K562 (cell line): ENCODE measurements around the gene CERS4. TPM values are rescaled to one million over a fixed set of nuclear protein-coding genes. Genes with fewer than 3 reads are reported as not detected.

Experiments used
- ATAC-seq: fragments of 200-7000 bp; cut with Tn5 transposase; 3 replicates; pipeline ENCODE4 v1.9.1; 2020; ENCODE audit warnings: moderate library complexity
- BruUV-seq: library from RNA; stranded (reverse); fragments of 400-500 nt; replicated peaks from 2 replicates; lab custom pipeline; 2021; lab: Mats Ljungman, UMichigan
- CTCF ChIA-PET: fragments of 300-600 bp; formaldehyde crosslinking; extraction: SDS; loops from one replicate; lab custom pipeline; 2021; ENCODE audit warnings: low intra/inter-chr PET ratio; lab: Yijun Ruan, JAX
- POLR2A ChIA-PET: fragments of 300-600, 350-650 bp; sonication (Branson Sonifier 250); formaldehyde crosslinking; extraction: SDS; loops from one replicate; lab custom pipeline; 2021; ENCODE audit warnings: antibody characterized with exemption, inconsistent platforms; lab: Yijun Ruan, JAX
- DNase-seq, 4 experiments: peaks; one replicate each; pipeline versions ENCODE4 v3.0.0 to v3.0.0-alpha.2; 2011 to 2018; ENCODE audit warnings: low spot score in 3 of 4, mixed read lengths in 3 of 4; ENCODE audit errors: extremely low read depth in 1 of 4
- FAIRE-seq: peaks from 2 replicates; lab custom pipeline; 2011; peaks lifted over from hg19 to GRCh38; lab: Jason Lieb, UNC
- H2AFZ ChIP-seq: 2 replicates; pipeline ENCODE4 v1.6.0; 2011; ENCODE audit warnings: low read depth, low read length, control low read depth, inconsistent platforms
- H3K27ac ChIP-seq: fragments of 200-600 bp; 3 replicates; pipeline ENCODE4 v1.8.0; 2011; ENCODE audit warnings: low read depth, mild to moderate bottlenecking, control low read depth, inconsistent platforms, low read length, moderate library complexity, mixed read lengths; ENCODE audit errors: extremely low read depth
- H3K27me3 ChIP-seq, 2 experiments: fragments of 300-600 bp in 1 of 2; 2 replicates in 1 of 2; 3 replicates in 1 of 2; pipeline versions ENCODE4 v1.6.0 to v1.8.0; 2011; ENCODE audit warnings: inconsistent platforms in 2 of 2, low read length in 2 of 2, mild to moderate bottlenecking in 1 of 2, mixed read lengths in 1 of 2, moderate library complexity in 1 of 2; ENCODE audit not compliant: control insufficient read depth in 2 of 2, insufficient read depth in 2 of 2
- H3K36me3 ChIP-seq: fragments of 300-600 bp; 3 replicates; pipeline ENCODE4 v1.8.0; 2011; ENCODE audit warnings: mild to moderate bottlenecking, low read length, inconsistent platforms; ENCODE audit not compliant: control insufficient read depth, insufficient read depth
- H3K4me1 ChIP-seq, 2 experiments: fragments of 200-600 bp in 1 of 2; replicated peaks in 1 of 2; 2 replicates in 1 of 2; 3 replicates in 1 of 2; pipeline versions ENCODE4 v1.5.1 to v1.8.0; 2011; ENCODE audit warnings: inconsistent platforms in 2 of 2, low read length in 2 of 2, mild to moderate bottlenecking in 1 of 2, mixed read lengths in 1 of 2, moderate library complexity in 1 of 2; ENCODE audit not compliant: control insufficient read depth in 2 of 2, insufficient read depth in 2 of 2
- H3K4me2 ChIP-seq: 2 replicates; pipeline ENCODE4 v1.6.1; 2011; ENCODE audit warnings: low read length, control low read depth, inconsistent platforms, mixed read lengths; ENCODE audit not compliant: insufficient read depth
- H3K4me3 ChIP-seq: fragments of 200-600 bp; sonication (generic), shearing (Covaris generic); 2 replicates; pipeline ENCODE4 v1.5.1; 2016; ENCODE audit warnings: control low read depth, inconsistent platforms
- H3K79me2 ChIP-seq: fragments of 200-600 bp; 3 replicates; pipeline ENCODE4 v1.8.0; 2011; ENCODE audit warnings: low read length, inconsistent platforms; ENCODE audit not compliant: control insufficient read depth, insufficient read depth
- H3K9ac ChIP-seq, 2 experiments: 2 replicates each; pipeline versions ENCODE4 v1.6.0 to v1.6.1; 2011; ENCODE audit warnings: low read depth in 2 of 2, low read length in 2 of 2, control low read depth in 1 of 2, inconsistent platforms in 1 of 2, mild to moderate bottlenecking in 1 of 2, mixed read lengths in 1 of 2; ENCODE audit not compliant: insufficient read depth in 1 of 2
- H3K9me1 ChIP-seq: one replicate; pipeline ENCODE4 v1.6.0; 2011; ENCODE audit warnings: inconsistent platforms, mild to moderate bottlenecking, low read length, moderate library complexity; ENCODE audit not compliant: control insufficient read depth, insufficient read depth
- H3K9me3 ChIP-seq: replicated peaks from 2 replicates; pipeline ENCODE4 v1.5.1; 2011; ENCODE audit warnings: low read depth, low read length, inconsistent platforms; ENCODE audit not compliant: control insufficient read depth, insufficient read depth
- H4K20me1 ChIP-seq: replicated peaks from 2 replicates; pipeline ENCODE4 v1.6.1; 2011; ENCODE audit warnings: low read length, inconsistent platforms, mixed read lengths; ENCODE audit not compliant: control insufficient read depth, insufficient read depth
- ZNF512 ChIP-seq: IDR thresholded peaks from 2 replicates; pipeline ENCODE4 v1.6.1; 2016; ENCODE audit warnings: missing genetic modification characterization, missing compliant biosample characterization
- WGBS: fragments of 100-300 bp; shearing (Covaris generic); methylation state at CpG from one replicate; pipeline ENCODE4 v1.1.6; 2016; ENCODE audit warnings: low coverage, mixed read lengths; ENCODE audit not compliant: insufficient coverage; ENCODE audit errors: missing lambda C conversion rate; 5-methylcytosine and 5-hydroxymethylcytosine counted together
- in situ Hi-C: fragments of 300-500 bp; cut with MboI; formaldehyde crosslinking; loops from 4 replicates; pipeline ENCODE4 v1.15.0; 2018; ENCODE audit warnings: inconsistent platforms, mixed read lengths
- intact Hi-C: fragments of 100-400 bp; cut with micrococcal nuclease; formaldehyde crosslinking; loops from 2 replicates; pipeline ENCODE4 v1.14.2; 2022
- polyA plus RNA-seq, 8 experiments: library from polyadenylated mRNA; depleted of rRNA in 4 of 8; stranded (reverse) in 5 of 8; unstranded in 3 of 8; fragments of >200 nt; fragmentation: Nextera tagmentation in 2 of 8; fragmentation: Illumina TruSeq in 1 of 8; extraction: Ambion mirVana in 2 of 8; extraction: Trizol in 1 of 8; gene quantifications; 2 replicates each; pipeline versions ENCODE4 v1.2.1 to v1.2.3, GENCODE V29; 2011 to 2014; ENCODE audit warnings: inconsistent platforms in 1 of 8, missing spikeins in 1 of 8
- total RNA-seq, 7 experiments: library from RNA; depleted of rRNA in 6 of 7; stranded (reverse); fragments of >200 nt in 6 of 7; fragmentation: Illumina TruSeq in 2 of 7; extraction: Trizol in 2 of 7; gene quantifications; 2 replicates each; pipeline versions ENCODE4 v1.2.1 to v1.2.3, GENCODE V29; 2011 to 2021; ENCODE audit warnings: low replicate concordance in 1 of 7
- TF ChIP-seq, protein P1 (sequence below): sonication (generic); formaldehyde crosslinking; IDR thresholded peaks from 2 replicates; pipeline ENCODE4 v1.8.1; 2023; ENCODE audit warnings: mild to moderate bottlenecking, missing genetic modification reagents

The CERS4 gene
- total and polyA plus RNA-seq, 9 of the 15 experiments (the other 6 are each of a cell fraction or from before 2014, with no cell fraction given), result 0.14 to 4.4 (median 2.9) TPM; not detected in 1

- peak overlapping the region in 1 of 2 experiments; percentile 40; a peak in 1 of 4 replicates for H3K9ac ChIP-seq
- no peaks in the 10 kb centered on the region for H3K27me3 ChIP-seq
- ATAC-seq (no peak), FAIRE-seq (no peak), DNase-seq (no peak)
- peaks cover 56% of the 10 kb centered on the region; the same call in 2 of the 3 replicates for H3K36me3 ChIP-seq
- H4K20me1 ChIP-seq, result no peaks in the 10 kb centered on the region; the same call in 1 of the 2 replicates
- in situ Hi-C loops, result no loop called here
- TF ChIP-seq ZNF512 (tag), result no peak
- TF ChIP-seq, protein P1, sequence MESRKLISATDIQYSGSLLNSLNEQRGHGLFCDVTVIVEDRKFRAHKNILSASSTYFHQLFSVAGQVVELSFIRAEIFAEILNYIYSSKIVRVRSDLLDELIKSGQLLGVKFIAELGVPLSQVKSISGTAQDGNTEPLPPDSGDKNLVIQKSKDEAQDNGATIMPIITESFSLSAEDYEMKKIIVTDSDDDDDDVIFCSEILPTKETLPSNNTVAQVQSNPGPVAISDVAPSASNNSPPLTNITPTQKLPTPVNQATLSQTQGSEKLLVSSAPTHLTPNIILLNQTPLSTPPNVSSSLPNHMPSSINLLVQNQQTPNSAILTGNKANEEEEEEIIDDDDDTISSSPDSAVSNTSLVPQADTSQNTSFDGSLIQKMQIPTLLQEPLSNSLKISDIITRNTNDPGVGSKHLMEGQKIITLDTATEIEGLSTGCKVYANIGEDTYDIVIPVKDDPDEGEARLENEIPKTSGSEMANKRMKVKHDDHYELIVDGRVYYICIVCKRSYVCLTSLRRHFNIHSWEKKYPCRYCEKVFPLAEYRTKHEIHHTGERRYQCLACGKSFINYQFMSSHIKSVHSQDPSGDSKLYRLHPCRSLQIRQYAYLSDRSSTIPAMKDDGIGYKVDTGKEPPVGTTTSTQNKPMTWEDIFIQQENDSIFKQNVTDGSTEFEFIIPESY (CRISPR knock-in tag), result peak; percentile 69
- WGBS, result 94% methylated on average over 14 of the region's 17 CpGs
- peaks cover 25% of the 10 kb centered on the region for H3K79me2 ChIP-seq
- H3K4me2 ChIP-seq, result no peak overlapping the region
- peaks cover 22 to 42% of the 10 kb centered on the region in 2 experiments; a peak in 4 of 5 replicates for H3K4me1 ChIP-seq
- H3K9me1 ChIP-seq, result no peaks in the 10 kb centered on the region
- H3K27ac ChIP-seq, result no peak overlapping the region
- ChIA-PET POLR2A (interaction anchor here (0.6 to 2.1 kb wide), 8 partner anchors 8 to 302 kb away, joined by 3 to 20 read pairs (median 4); partner anchors contain the start of genes NDUFA7 and RPS28), CTCF (no interaction called here)
- H3K4me3 ChIP-seq, result no peak overlapping the region
- H2AFZ ChIP-seq, result no peak overlapping the region
- no peaks in the 10 kb centered on the region for H3K9me3 ChIP-seq
- intact Hi-C loops, result no loop called here
- no TSS peak for BruUV-seq
These were observed 101.3 kb downstream of the CERS4 start for GRCh38 chr19:8310342-8311055.
